NCI-H345 treated with DMSO at 0.1 percent for 48 hours (cell line): ENCODE data around the gene SLC39A8.
"Not testable (repeated sequence)": the region's sequence is repeated elsewhere in the genome, so short reads cannot be mapped to it uniquely, and the experiment has no call there.

Experiments
- DNase-seq: peaks from one replicate; lab custom pipeline; 2025; ENCODE audit not compliant: unreplicated experiment; lab: John Stamatoyannopoulos, UW

SLC39A8 gene

DNA sequence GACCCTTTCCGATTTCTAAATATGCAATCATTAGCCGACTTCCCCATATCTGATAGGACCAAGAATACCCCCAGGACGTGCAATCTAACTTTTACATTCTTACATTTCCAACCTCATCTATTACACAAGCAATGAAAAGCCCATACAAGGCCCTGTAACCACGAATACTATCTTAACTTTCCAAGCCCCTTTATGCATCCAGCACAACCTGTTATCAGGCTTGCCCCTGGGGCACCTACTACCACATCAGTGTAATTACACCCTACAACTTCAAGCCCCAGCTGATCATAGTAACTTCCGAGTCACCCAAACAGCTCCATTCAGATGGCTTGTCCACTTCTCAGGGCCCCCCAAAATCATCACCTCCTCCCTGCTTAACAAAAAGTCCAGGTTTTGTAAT, 102.0 kb downstream of the SLC39A8 start:
- DNase-seq: not testable (repeated sequence)

DNA sequence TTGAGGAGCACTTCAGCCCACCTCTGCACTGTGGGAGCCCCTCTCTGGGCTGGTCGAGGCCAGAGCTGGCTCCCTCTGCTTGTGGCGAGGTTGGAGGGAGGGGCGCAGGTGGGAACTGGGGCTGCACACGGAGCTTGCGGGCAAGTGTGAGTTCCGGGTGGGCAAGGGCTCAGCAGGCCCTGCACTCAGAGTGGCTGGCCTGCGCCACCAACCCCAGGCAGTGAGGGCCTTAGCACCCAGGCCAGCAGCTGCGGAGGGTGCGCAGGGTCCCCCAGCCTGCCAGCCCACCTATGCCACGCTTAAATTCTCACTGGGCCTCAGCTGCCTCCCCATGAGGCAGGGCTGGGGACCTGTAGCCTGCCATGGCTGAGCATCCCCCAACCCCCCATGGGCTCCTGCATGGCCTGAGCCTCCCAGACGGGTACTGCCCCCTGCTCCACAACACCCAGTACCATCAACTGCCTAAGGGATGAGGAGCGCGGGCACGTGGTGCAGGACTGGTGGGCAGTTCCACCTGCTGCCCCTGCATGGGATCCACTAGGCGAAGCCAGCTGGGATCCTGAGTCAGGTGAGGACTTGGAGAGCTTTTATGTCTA, 110.9 kb downstream of the SLC39A8 start:
- DNase-seq: no peak

DNA sequence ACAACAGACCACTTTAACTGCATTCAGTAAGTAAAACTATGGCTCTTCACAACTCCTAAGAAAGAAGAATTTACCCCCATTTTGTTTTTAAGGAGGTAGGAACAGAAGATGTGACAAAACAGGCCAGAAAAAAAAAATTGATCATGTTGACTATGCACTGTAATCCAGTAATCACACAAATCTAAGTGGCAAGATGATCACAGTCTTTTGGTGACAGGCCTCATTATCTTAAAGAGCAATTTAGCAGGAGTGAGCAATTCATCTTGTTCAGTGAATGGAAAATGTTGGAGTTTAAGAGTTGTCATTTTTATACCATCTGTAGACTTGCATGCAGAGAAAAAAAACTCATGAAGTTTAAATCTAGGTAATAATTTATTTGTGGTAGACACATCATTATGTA, 115.1 kb downstream of the SLC39A8 start:
- no peak for DNase-seq

DNA sequence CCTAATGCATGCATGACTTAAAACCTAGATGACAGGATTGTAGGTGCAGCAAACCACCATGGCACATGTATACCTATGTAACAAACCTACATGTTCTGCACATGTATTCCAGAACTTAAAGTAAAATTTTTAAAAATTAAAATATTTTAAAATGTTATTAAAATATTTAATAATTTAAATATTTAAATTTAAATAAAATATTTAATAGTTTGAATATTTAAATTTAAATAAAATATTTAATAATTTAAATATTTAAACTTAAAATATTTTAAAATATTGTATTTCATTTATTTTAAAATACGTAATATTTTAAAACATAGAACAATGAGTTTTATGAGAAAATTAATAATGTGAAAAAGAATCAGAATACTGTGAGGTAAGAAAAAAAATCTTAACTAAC, 117.9 kb downstream of the SLC39A8 start:
- DNase-seq: no peak

DNA sequence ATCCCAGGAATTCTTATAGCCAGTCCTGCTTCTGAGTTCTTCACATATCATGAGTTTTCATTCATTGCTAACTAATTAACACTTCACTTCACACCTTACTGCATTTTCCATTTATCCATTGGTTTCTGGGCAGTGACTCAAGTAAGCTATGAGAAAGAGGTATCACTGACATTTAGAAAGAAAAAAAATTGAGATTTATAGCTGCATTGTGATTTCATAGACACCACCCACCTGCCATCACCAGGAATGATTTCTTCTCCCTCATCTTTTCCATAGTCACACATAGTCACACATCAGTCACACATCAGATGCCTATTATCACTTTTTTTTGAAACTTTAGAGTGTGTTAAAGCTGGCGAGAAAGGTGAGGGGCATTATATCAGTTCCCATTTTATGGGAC, 121.8 kb downstream of the SLC39A8 start:
- no peak for DNase-seq

DNA sequence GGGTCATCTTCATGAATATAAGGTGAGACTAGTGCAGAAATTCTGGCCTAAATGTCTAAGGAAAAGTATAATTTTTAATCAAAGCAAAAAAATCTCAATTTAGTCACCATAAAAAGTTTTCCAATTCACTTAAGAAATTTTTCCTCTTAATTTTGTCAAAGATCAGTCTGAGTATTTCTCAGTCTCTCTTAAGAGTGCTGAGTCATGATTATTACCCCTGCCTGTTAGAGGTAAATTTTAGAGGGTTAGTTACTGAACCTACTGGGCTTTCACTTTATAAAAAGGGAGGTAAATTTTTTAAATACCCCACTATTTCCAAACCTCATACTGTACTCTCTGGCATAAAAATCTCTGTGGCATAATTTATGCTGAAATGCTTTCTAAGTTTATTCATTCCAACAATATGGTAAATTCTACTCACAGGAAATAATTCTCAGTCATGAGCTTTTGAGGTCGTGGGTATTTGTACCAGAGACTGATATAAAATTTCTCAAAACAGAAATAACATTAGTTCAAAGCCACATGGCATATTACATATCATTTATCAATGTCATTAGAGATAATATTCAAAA, 122.4 kb downstream of the SLC39A8 start:
- DNase-seq: no peak

DNA sequence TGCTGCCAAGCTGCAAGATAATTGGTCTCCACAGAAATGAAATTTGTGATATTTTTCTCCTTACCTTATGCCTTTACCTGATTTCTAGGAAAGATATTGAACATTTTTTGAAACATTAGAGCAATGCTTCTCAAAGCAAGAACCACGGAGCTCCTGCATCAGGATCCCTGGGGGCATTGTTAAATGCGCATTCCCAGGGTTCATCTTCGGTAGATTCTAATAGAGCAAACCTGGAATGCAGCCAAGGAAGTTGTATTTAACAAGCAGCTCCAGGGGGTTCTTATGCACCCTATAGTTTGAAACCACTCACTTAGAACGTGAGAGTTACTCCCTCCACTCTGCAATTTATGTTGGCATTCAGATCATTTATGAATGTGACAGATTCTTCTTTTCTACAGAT, 126.2 kb downstream of the SLC39A8 start:
- DNase-seq: peak; percentile 70

DNA sequence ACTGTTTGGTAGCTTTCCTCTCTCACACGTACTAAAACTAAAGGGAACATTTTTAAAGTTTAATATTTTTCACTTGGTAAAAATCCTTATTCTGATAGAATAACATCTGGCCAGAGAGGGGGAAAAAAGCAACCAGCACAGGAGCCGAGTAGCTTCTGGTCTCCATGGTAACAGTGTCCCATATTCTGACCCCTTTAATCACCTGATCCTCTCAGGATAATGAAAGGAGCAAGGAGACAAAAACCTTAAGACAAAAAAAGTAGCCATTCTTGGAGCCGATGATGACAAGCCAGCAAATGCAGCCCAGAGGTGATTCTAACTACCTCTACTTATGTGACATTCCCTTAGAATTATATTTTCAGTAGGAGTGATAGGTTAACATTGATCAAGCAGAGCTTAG, 126.6 kb downstream of the SLC39A8 start:
- DNase-seq: no peak

DNA sequence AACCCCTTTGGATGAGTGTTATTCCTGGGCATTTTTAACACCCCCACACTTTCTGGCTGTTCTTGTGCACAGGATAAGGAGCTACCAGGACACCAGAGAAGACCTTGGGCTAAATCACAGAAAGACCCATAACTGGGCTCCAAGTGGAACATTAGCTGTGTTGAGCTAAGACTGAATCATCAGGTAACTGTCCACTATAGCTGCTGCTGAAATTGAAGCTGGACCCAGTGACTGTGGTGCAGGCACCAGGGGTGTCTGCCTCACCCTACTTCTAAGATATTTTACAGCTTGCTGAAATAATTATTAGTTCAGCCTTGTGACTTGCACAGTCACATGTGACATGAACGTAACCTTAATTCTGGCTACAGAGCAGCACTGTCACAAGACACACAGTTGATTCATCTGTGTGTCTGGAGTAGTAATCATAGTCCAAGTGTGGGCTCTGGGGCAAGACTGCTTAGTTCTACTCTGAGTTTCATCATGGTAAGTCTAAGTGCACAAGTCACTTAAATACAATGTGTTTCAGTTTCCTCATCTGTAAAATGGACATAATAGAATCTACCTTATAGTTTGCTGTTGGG, 127.4 kb downstream of the SLC39A8 start:
- DNase-seq: no peak

DNA sequence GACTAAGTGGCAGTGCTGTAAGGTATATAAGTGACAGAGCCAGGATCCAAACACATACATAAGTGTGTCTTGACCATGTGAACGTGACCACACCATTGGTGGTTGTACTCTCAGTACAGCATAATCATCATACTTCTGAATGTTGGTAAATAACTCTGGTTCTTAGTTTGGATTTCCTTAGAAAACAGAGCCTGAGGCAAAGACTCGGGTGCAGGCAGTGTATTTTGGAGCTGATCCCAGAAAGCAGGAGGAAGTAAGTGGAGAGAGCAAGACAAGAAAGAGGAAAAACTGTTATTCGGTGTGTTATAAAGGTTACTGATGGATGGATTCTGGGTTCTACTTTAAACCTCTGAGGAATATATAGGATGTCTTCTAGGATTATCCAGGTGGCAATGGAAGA, 127.9 kb downstream of the SLC39A8 start:
- no peak for DNase-seq

DNA sequence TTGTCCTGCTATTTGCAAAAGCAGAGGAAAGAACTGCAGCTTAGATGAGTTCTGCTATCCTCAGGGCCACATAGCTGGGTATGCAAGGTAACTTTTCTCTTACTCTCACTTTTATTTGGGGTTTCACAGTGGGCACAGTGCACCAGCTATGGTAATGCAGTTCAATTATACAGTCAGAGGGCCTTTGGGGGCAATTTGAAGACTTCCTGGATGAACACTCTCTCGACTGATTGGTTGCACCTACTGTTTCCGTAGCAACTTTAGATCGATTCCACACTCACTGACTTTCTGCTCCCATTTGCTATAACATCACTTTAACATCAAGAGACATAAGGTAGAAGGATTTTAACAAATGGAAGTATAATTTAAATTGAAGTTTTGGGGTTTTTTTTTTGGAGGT, 128.6 kb downstream of the SLC39A8 start:
- DNase-seq: no peak

DNA sequence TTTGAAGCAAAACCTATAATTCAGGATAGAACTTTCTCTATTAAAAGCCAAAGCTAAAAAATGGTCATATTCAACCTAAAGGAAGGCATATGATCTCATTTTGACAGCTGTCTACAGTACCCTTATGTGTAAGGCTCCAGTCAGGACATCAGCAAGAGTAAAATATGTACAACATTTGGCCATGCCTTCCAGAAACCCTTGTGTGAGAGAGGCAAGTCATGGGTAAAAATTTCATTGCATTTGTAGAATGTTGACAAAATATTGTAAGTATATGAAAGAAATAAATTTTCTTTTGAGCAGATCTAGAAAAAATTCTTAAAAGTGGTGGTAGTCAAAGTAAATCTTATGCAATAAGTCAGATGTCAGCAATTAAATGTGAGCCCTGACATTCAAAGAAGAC, 132.3 kb downstream of the SLC39A8 start:
- DNase-seq: no peak
